Activated T-cell treated with anti-CD3 and anti-CD28 coated beads for 48 hours (primary cell): ENCODE measurements around the gene NNAT.

Experiments used
- DNase-seq: peaks from one replicate; pipeline ENCODE4 v3.0.0-alpha.2; 2020; ENCODE audit warnings: low read depth

NNAT gene

DNA sequence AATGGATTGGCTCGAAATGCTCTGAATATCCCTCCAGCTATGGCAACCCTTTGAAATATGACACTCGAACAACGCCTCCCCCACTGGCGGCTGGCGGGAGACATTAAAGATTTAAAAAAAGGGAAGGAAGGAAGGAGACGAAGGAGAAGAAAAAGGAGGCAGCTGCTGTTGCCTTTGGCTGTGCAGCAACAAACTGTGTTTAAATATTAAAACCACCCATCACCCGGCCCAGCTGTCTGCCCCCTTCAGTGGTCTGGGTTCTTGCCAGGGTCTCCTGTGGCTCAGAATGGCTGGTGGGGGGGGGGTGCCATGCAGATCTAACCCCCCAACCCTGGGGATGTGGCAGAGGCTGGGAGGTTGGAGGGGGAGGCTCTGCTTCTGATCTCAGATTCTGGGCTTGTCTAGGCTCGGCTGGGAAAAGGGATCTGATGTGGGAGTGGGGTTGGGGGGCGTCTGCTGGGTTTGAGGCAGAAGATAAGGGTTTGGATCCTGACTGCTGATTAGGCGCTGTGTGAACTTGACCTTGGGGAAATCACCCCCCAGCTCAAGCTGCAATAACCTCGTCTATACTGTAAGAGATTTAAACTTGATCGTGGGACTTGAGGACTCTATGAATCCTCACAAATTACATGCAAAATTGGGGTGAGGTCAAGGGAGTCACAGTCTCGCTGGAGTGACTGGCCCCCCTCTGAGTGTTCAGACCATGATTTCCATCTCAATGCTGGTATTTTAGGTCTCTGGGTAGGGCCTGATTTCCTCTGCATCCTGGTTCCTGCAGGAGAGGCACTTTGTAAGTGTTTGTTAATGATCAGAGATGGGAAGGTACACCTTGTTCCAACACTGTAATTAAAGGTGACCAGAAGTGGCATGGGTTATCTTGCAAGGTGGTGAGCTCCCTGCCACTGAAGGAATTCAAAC lies 46.9 kb downstream of the NNAT start:
- no peak for DNase-seq

DNA sequence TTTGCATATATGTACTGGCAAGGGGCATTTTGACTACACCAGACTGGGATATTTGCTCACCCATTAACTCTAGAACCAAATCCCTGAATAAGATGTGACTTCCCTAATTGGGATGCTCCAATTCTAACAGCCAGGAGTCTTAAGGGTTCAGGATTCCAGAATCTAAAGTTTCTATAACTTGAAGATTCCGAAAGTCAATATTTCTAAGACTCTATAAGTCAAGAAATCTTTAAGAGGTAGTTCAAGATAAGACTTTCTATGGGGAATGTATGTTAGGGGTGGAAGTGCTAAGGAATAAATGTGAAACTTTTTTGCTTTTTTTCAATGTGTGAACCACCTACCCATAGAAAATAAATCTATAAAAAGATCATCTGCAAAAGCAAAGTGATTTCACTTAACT lies 49.4 kb downstream of the NNAT start:
- no peak for DNase-seq

DNA sequence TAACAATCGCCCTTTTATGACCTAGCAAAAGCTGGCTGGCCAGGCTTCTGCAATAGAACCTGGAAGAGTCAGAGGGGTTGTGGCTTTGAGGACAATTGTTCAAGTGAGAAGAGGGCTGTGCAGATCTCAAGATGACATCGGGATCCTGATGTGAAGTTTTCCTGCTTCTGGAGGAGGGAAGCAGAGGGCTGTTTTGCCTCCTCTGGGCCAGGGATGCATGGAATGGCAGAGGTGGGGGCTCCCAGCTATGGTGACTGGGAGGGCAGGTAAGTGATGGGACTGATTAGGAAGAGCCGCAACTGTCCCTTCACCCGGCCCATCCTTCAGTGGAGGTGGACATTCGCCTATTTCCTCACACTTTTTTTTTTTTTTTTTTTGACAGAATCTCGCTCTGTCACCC lies 50.0 kb downstream of the NNAT start:
- no peak for DNase-seq
